Renal cortical epithelial cell (primary cell): Measurements from ENCODE around the gene PRR7. TPM values are rescaled to one million over a fixed set of nuclear protein-coding genes. Genes with fewer than 3 reads are reported as not detected.
A peak's percentile ranks its signal among the peaks of the same experiment; 100 is the strongest.
"Not testable (repeated sequence)": the region's sequence is repeated elsewhere in the genome, so short reads cannot be mapped to it uniquely, and the experiment has no call there.

ENCODE experiments used
- DNase-seq: peaks from one replicate; pipeline ENCODE4 v3.0.0-alpha.2; 2011; ENCODE audit warnings: low read depth
- total RNA-seq: library from RNA; depleted of rRNA; stranded (reverse); fragments of >200 nt; gene quantifications from 2 replicates; pipeline ENCODE4 v1.2.3, GENCODE V29; 2014

PRR7 gene
- total RNA-seq: 9.4 and 11.0 TPM in 2 replicates

- DNase-seq: no peak
These were observed at the start of gene PRR7 for GRCh38 chr5:177446200-177447065. PRR7 (plus strand) TSS chr5:177446814; CDS start chr5:177455068, 8,254 bp downstream.

- DNase-seq: no peak
These were observed 48.7 kb upstream of the PRR7 start for GRCh38 chr5:177397875-177398390.

- DNase-seq: no peak
These were observed 46.4 kb upstream of the PRR7 start, which contains the start of gene PFN3 for GRCh38 chr5:177399997-177400868. PFN3 (minus strand) TSS chr5:177400661; CDS start chr5:177400576, 85 bp downstream.

GRCh38 chr5:177402271-177403043 is 44.2 kb upstream of the PRR7 start:
- peak; percentile 65 for DNase-seq

GRCh38 chr5:177403102-177403791 is 43.4 kb upstream of the PRR7 start:
- no peak for DNase-seq

GRCh38 chr5:177403792-177404640 is 42.6 kb upstream of the PRR7 start:
- DNase-seq: peak; percentile 38

- DNase-seq: no peak
These were observed 41.9 kb upstream of the PRR7 start for GRCh38 chr5:177404641-177405179.

GRCh38 chr5:177405312-177405711 is 41.3 kb upstream of the PRR7 start:
- DNase-seq: no peak

GRCh38 chr5:177405805-177406204 is 40.8 kb upstream of the PRR7 start:
- no peak for DNase-seq

- DNase-seq: no peak
These were observed 37.4 kb upstream of the PRR7 start, which contains the start of gene F12 for GRCh38 chr5:177409043-177409801. F12 (minus strand) TSS chr5:177409564; CDS start chr5:177409527, 37 bp downstream.

GRCh38 chr5:177410575-177410974 is 36.0 kb upstream of the PRR7 start:
- no peak for DNase-seq

- no peak for DNase-seq
These were observed 33.9 kb upstream of the PRR7 start for GRCh38 chr5:177412603-177413233.

GRCh38 chr5:177414481-177414880 is 32.1 kb upstream of the PRR7 start:
- no peak for DNase-seq

- DNase-seq: not testable (repeated sequence)
These were observed 29.5 kb upstream of the PRR7 start for GRCh38 chr5:177417081-177417480.

- DNase-seq: peak; percentile 46
These were observed 27.6 kb upstream of the PRR7 start for GRCh38 chr5:177419046-177419445.

- not testable (repeated sequence) for DNase-seq
These were observed 26.1 kb upstream of the PRR7 start for GRCh38 chr5:177420472-177420871.

GRCh38 chr5:177421062-177421798 is 25.4 kb upstream of the PRR7 start:
- DNase-seq: no peak

GRCh38 chr5:177423671-177424070 is 22.9 kb upstream of the PRR7 start:
- no peak for DNase-seq
